CD4-positive, alpha-beta T cell treated with Interleukin-6 at 100 ng/mL for 8 hours (primary cell): ENCODE measurements around the gene MIEF2.
A peak's percentile ranks its signal among the peaks of the same experiment; 100 is the strongest.
"Not testable (repeated sequence)": the region's sequence is repeated elsewhere in the genome, so short reads cannot be mapped to it uniquely, and the experiment has no call there.

Experiments
- DNase-seq: peaks from one replicate; pipeline ENCODE4 v3.0.0-alpha.2; 2020; ENCODE audit warnings: mixed read lengths, low spot score

MIEF2 gene

DNA sequence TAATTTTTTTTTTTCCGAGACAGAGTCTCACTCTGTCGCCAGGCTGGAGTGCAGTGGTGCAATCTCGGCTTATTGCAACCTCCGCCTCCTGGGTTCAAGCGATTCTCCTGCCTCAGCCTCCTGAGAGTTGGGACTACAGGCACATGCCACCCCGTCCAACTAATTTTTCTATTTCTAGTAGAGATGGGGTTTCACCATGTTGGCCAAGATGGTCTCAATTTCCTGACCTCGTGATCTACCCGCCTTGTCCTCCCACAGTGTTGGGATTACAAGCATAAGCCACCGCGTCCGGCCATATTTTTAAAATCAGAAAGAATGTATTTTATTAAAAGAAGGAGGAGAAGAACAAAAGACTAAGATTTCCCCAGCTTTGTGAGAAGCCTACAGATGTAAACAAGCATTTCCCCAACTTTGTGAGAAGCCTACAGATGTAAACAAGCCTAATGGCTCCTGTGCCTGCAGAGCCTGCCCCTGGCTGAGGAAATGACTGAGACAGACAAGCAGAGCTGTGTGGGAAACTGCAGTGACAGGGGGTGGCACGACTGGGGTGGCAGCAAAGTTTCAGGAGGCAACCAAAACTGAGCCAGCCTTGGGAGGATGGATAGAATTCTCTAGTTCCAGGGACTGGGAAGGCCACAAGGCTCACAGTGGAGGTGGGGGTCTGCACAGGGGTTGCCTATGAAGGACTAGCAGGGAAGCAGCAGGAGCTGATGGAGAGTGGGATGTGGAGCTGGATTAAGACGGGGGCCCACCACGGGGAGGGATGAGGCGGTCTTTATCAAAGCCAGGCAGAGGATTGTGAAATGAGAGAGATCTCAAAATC is 31.5 kb downstream of the MIEF2 start:
- no peak for DNase-seq

DNA sequence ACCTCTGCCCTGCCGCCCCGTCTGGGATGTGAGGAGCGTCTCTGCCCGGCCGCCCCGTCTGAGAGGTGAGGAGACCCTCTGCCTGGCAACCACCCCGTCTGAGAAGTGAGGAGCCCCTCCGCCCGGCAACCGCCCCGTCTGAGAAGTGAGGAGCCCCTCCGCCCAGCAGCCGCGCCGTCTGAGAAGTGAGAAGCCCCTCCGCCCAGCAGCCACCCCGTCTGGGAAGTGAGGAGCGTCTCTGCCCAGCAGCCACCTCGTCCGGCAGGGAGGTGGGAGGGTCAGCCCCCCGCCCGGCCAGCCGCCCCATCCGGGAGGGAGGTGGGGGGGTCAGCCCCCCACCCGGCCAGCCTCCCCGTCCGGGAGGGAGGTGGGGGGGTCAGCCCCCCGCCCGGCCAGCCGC is 37.6 kb downstream of the MIEF2 start:
- not testable (repeated sequence) for DNase-seq

DNA sequence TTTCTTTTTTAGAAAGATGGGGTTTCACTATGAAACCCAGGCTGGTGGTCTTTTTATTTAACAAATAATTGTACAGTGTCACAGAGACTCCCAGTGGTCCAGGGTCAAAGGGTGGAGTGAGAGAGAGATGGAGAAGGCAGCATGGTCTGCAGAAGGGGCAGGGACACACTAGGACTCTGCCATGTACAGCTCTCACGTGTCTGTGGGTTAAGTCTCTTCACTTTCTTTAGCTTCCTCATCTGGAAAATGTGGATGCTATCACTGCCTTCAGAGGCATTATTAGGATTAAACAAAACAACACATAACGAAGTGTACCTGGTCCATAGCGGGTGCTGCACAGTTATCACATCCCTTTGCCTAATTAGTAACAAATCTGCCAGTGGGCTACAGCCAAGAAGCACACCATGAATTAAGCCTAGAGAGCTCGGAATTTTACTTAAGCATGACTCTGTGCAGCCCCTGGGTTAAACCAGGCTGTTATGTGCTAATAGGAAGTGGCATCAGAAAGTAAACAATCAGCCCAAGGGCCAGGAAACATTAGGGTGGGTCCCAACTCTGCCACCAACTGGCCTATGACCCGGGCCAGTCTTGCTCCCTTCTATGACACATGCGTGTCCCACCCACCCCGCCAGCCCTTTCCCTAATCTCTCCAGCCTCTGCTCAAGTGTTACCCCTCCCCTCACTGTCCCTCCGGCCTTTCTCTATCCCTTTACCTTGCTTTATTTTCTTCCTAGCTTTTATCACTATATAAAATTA is 40.4 kb downstream of the MIEF2 start:
- DNase-seq, result no peak

DNA sequence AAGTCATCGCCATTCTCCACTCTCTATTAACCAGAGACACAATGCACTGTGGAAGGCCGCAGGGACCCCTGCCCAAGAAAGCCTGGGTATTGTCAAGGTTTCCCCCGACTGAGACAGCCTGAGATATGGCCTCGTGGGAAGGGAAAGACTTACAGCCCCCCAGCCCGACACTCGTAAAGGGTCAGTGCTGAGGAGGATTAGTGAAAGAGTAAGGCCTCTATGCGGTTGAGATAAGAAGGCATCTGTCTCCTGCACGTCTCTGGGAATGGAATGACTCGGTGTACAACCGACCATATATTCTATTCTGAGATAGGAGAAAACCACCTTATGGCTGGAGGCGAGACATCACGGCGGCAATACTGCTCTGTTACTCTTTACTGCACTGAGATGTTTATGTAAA is 42.7 kb downstream of the MIEF2 start:
- not testable (repeated sequence) for DNase-seq

DNA sequence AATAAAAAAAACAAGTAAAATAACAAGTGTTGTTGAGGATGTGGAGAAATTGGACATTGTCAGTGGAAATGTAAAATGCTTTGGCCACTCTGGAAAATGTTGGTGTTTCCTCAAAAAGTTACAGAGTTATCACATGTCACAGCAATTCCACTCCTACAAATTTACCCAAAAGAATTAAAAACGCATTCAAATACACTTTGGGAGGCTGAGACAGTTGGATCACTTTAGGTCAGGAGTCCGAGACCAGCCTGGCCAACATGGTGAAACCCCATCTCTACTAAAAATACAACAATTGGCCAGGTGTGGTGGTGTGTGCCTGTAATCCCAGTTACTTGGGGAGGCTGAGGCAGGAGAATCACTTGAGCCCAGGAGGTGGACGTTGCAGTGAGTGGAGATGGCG is 48.7 kb downstream of the MIEF2 start:
- no peak for DNase-seq

DNA sequence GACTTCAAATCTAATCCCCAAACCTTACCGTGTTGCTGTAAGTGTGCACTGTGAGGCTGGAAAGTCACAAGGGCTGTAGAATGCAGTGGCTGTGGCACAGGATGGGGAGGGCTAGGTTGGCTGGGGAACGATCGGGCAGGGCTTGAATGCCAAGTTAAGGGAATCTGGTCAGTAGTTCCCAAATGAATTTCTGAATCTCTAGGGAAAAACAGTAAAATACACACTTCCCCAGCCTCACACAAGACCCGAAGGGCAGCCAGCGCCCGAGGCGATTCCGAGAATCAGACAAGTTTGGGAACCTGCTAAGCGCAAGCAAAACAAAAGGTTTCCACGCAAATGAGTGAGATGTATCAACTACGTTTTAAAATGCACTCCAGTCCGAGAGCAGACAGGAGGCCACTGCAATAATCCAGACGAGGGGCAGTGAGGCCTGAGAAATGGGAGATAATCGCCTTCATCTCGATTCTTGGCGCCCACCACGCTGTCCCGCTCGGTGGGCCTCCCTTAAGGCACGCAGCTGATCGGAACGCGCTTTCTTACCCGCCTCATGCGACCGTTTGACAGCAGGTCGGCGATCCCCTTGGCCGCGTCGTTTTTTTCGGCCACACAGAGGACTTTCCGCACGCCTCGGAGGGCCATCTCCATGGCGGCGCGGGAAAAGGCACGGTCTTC is 53.7 kb downstream of the MIEF2 start:
- DNase-seq, result peak; percentile 10

DNA sequence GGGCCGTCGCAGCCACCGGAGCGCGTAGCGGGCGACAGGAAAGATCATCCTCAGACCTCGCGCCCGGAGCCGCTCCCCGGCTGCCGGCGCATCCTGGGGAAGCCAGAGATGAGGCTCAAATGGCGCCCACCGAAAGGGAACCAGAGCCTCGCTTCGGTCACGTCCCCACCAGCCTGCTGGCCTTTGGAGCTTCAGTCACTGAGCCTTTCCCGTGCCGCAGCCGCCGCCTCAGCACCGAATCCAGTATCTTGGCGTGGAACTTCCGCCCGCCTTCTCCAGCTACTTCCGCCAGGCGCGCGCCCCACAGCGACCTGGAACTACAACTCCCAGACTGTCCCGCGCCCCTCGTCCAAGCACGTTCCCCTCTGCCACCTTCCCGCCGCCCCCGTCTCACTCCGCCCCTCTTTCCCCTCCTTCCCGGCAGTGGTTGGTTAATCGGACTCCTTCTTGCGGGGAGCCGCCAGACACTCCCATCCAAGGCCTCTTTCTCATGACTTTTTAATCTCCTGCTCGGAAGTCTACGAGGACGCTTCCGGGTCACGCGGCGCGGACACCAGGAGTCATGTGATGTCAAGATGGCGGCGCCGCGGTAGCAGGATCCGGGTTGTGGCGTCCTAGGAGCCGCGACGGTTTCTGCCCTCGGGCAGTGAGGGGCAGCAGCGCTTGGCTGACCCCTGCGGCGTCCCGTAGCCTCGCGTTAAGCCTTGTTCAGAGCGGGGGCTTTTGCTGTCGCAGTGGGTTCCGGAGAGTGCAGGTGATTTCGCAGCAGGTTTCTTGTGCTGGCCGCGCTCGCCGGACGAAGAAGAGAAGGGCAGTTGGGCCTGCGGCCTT is 54.5 kb downstream of the MIEF2 start, which contains the start of the genes SMCR8 and TOP3A:
SMCR8 (plus strand) TSS at position 563 of the 831 bp plus-strand sequence. CDS start 497 bp downstream, outside the sequence.
TOP3A (minus strand) TSS at position 264 of the 831 bp plus-strand sequence; CDS start at position 48, 216 bp downstream.
- DNase-seq, result peak; percentile 98

DNA sequence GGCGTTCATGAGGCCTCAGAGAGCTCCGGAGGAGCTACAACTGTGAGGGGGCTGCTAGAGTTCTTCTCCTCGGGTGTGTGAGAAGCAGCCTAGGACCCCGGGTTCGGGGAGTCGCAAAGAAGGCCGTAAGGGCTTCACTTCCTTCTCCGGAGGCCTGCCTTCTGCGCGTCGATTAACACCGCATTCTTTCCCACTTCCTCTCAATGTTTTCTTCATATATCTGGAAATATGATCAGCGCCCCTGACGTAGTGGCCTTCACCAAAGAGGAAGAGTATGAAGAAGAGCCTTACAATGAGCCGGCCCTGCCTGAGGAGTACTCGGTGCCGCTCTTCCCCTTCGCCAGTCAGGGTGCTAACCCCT is 55.1 kb downstream of the MIEF2 start:
- DNase-seq, result peak; percentile 18

DNA sequence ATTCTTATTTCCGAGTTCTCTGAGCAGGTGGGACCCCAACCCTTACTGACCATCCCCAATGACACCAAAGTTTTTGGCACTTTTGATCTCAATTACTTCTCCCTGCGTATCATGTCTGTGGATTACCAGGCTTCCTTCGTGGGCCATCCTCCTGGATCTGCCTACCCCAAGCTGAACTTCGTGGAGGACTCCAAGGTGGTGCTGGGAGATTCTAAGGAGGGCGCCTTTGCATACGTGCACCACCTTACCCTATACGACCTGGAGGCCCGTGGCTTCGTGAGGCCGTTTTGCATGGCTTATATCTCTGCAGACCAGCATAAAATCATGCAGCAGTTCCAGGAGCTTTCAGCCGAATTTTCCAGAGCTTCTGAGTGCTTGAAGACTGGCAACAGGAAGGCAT is 55.5 kb downstream of the MIEF2 start:
- DNase-seq, result no peak
